Measurements from ENCODE around the gene APC.

DNA sequence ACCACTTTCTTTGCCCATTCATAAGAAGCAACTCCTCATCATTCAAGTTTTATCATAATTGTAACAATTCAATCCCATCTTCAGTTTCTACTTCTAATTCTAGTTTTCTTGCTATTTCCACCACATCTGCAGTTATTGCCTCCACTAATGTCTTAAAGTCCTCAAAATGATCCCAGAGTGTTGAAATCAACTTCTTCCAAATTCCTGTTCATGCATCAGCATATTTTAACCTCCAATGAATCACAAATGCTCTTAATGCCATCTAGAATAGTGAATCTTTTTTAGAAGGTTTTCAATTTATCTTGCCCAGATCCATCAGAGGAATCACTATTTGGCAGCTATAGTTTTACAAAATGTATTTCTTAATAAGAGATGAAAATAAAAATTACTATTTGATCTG is 120.2 kb downstream of the APC start:
- TF ChIP-seq, protein P1, sequence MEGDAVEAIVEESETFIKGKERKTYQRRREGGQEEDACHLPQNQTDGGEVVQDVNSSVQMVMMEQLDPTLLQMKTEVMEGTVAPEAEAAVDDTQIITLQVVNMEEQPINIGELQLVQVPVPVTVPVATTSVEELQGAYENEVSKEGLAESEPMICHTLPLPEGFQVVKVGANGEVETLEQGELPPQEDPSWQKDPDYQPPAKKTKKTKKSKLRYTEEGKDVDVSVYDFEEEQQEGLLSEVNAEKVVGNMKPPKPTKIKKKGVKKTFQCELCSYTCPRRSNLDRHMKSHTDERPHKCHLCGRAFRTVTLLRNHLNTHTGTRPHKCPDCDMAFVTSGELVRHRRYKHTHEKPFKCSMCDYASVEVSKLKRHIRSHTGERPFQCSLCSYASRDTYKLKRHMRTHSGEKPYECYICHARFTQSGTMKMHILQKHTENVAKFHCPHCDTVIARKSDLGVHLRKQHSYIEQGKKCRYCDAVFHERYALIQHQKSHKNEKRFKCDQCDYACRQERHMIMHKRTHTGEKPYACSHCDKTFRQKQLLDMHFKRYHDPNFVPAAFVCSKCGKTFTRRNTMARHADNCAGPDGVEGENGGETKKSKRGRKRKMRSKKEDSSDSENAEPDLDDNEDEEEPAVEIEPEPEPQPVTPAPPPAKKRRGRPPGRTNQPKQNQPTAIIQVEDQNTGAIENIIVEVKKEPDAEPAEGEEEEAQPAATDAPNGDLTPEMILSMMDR (IDR thresholded peaks at IDR 0.05; ENCODE audit: insufficient read depth, low read length) = no peak
- TF ChIP-seq POLR2AphosphoS5 (IDR thresholded peaks at IDR 0.05; ENCODE audit: low read depth) = no peak
- TF ChIP-seq, protein P2, sequence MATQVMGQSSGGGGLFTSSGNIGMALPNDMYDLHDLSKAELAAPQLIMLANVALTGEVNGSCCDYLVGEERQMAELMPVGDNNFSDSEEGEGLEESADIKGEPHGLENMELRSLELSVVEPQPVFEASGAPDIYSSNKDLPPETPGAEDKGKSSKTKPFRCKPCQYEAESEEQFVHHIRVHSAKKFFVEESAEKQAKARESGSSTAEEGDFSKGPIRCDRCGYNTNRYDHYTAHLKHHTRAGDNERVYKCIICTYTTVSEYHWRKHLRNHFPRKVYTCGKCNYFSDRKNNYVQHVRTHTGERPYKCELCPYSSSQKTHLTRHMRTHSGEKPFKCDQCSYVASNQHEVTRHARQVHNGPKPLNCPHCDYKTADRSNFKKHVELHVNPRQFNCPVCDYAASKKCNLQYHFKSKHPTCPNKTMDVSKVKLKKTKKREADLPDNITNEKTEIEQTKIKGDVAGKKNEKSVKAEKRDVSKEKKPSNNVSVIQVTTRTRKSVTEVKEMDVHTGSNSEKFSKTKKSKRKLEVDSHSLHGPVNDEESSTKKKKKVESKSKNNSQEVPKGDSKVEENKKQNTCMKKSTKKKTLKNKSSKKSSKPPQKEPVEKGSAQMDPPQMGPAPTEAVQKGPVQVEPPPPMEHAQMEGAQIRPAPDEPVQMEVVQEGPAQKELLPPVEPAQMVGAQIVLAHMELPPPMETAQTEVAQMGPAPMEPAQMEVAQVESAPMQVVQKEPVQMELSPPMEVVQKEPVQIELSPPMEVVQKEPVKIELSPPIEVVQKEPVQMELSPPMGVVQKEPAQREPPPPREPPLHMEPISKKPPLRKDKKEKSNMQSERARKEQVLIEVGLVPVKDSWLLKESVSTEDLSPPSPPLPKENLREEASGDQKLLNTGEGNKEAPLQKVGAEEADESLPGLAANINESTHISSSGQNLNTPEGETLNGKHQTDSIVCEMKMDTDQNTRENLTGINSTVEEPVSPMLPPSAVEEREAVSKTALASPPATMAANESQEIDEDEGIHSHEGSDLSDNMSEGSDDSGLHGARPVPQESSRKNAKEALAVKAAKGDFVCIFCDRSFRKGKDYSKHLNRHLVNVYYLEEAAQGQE (IDR thresholded peaks at IDR 0.05; ENCODE audit: insufficient replicate concordance, low read depth) = no peak
- TF ChIP-seq GABPA (IDR thresholded peaks at IDR 0.05; ENCODE audit: low read depth) = no peak

Measured in HL-60 (cell line).